HG03139 (cell line): ENCODE data around the gene CKS1B.
A peak's percentile ranks its signal among the peaks of the same experiment; 100 is the strongest.

ENCODE experiments used
- ATAC-seq: cut with Tn5 transposase; IDR thresholded peaks from one replicate; pipeline ENCODE4 v1.9.1; 2021; ENCODE audit not compliant: unreplicated experiment

Gene CKS1B

GRCh38 chr1:155012776-155013602 lies 38.5 kb downstream of the CKS1B start:
- ATAC-seq = no peak

DNA sequence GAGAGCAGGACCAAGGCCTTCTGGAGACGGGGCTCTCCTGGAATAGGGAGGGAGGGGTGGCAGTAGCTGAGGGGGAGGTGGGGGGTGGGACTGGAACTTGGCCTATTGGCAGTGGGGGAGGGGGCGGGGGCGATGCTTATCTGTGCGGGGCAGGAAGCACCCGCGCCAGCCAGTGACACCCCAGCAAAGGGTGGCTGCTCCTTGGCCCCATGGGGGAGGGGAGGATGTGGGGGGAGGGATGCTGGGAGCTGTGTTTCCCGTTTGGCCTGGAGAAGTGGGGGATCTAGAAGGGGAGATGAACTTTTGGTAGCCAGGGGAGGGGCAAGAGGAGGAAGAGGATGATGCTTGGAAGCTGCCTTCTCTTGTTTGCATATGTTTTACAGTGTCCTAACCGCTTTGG lies 39.2 kb downstream of the CKS1B start:
- ATAC-seq = no peak

DNA sequence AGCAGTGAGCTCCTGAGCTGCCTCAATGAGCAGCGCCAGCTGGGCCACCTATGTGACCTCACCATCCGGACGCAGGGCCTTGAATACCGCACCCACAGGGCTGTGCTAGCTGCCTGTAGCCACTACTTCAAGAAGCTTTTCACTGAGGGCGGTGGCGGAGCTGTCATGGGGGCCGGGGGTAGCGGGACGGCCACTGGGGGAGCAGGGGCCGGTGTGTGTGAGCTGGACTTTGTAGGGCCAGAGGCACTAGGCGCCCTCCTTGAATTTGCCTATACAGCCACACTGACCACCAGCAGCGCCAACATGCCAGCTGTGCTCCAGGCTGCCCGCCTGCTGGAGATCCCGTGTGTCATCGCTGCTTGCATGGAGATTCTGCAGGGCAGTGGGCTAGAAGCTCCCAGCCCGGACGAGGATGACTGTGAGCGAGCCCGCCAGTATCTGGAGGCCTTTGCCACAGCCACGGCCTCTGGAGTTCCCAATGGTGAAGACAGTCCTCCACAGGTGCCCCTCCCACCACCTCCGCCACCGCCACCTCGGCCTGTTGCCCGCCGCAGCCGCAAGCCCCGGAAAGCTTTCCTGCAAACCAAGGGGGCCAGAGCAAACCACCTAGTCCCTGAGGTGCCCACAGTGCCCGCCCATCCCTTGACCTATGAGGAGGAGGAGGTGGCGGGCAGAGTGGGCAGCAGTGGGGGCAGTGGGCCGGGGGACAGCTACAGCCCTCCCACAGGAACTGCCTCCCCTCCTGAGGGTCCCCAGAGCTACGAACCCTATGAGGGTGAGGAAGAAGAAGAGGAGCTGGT lies 40.4 kb downstream of the CKS1B start:
- ATAC-seq = no peak

GRCh38 chr1:155015527-155016230 lies 41.2 kb downstream of the CKS1B start:
- ATAC-seq = no peak

DNA sequence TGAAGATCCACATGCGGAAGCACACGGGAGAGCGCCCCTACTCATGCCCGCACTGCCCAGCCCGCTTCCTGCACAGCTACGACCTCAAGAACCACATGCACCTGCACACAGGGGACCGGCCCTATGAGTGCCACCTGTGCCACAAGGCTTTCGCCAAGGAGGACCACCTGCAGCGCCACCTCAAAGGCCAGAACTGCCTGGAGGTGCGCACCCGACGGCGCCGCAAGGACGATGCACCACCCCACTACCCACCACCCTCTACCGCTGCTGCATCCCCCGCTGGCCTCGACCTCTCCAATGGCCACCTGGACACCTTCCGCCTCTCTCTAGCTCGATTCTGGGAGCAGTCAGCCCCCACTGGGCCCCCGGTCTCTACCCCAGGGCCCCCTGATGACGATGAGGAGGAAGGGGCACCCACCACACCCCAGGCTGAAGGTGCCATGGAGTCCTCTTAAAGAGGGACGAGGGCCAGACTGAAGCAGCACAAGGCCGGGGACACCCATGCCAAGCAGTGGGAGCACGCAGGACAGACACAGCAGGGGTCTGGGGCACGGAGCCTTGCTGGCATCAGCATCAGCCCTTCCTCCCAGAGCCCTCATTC lies 41.9 kb downstream of the CKS1B start:
- ATAC-seq = no peak

- peak; percentile 72 for ATAC-seq
Observed at GRCh38 chr1:155017041-155017945, 42.8 kb downstream of the CKS1B start.

- ATAC-seq = peak; percentile 16
Observed at GRCh38 chr1:155017946-155018316, 43.5 kb downstream of the CKS1B start.

- no peak for ATAC-seq
Observed at GRCh38 chr1:155018617-155019348, 44.3 kb downstream of the CKS1B start.

DNA sequence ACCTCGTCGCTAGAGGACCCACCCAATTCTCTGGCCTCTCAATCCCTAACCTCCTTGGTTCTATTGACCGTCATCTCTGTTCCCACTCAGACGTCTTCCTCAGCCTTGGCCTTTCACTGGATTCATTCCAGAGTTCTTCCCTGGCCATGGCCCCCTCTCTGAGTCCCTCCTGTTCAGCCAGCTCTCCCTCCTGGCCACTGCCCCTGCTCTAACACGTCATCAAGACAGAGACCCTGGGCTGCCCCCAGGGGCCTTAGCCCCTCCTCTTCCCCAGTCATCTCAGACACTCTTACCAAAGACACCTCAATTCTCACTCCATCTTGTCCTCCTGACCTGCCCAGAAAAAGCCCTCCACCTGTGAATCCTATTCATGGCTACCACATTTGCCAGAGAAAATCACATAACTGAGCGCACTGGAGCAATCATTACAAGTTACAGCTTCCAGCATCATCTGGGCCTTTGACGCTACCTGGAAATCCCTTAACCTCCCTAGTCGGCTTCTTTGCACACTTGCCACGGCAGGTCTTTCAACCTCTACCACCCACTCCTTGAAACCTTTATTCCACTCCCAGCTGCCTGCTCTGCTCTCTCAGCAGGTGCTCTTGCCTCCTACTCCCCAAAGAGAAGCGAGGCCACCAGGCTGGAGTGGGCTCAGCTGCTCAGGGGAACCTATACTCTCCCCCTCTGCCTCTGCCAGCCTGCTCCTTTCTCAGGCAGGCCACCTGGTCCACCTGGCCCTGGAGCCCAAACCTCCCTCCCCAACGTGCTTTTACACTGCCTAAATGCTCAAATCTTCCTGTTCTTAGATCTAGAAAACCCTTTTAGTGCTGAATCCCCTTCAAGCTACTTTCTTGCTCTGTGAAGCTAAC lies 45.1 kb downstream of the CKS1B start:
- ATAC-seq = no peak

- no peak for ATAC-seq
Observed at GRCh38 chr1:155022136-155022926, 47.9 kb downstream of the CKS1B start.

GRCh38 chr1:155022927-155023236 lies 48.4 kb downstream of the CKS1B start:
- no peak for ATAC-seq

DNA sequence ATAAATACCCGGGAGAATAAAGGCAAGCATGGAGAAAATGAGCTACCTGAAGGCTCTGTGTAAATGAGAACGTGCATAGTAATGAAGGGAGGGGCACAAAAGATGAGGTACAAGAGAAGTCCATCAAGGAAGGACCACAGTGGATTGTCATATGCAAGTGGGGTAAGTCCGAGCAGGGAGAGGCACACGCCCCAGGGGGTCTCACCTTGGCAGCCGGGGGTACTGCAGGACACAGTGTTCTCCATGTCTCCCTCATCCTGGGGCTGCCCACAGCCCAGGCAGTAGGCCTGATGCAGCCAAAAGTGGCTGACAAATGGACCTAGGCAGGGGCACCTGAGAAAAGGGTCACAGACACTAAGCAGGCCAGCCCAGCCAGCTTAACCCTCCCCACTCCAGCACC lies 49.1 kb downstream of the CKS1B start:
- no peak for ATAC-seq

DNA sequence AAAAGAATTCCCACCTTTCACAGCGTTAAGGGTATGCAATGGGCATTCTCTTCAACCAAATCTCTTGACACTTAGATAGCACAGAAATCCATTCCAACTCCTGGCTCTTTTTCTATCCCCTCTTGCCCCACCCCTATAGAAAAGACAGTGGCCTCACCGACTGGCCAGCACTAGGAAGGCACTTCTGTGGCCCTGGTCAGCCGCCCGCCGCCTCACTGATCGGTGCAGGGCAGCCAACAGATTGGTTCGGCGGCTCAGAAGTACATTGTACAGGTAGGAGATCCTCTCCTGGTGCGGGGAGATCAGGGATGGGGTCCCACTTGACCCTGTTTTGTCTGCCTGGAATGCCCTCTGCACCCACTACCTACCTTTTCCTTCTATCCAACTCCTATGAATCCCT lies 49.8 kb downstream of the CKS1B start:
- ATAC-seq = no peak

- no peak for ATAC-seq
Observed at GRCh38 chr1:155026154-155026553, 51.7 kb downstream of the CKS1B start.

DNA sequence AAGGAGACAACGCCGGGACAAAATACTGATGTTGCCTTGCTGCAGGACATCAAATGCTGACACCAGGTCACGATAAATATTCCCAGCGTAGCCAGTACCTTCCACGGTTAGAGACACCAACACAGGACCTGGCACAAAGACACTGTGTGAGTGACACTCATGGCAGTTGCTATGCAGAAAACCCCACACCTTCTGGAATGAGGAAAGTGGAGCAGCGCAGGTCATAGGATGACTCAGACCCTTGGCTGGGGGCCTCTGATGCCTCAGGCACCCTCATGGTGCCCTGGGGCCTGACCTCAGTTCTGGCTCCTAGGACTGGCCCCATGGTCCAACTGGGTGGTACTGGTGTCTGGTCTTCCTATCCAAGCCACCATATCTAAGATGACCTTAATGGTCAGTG lies 52.1 kb downstream of the CKS1B start:
- no peak for ATAC-seq
